ENCODE data around the gene TRRAP.

The TRRAP gene
- long read RNA-seq, partial matches to known transcripts = 19 of 24 reads
- long read RNA-seq, other reads (novel, unspliced or antisense) = 5 of 24 reads

DNA sequence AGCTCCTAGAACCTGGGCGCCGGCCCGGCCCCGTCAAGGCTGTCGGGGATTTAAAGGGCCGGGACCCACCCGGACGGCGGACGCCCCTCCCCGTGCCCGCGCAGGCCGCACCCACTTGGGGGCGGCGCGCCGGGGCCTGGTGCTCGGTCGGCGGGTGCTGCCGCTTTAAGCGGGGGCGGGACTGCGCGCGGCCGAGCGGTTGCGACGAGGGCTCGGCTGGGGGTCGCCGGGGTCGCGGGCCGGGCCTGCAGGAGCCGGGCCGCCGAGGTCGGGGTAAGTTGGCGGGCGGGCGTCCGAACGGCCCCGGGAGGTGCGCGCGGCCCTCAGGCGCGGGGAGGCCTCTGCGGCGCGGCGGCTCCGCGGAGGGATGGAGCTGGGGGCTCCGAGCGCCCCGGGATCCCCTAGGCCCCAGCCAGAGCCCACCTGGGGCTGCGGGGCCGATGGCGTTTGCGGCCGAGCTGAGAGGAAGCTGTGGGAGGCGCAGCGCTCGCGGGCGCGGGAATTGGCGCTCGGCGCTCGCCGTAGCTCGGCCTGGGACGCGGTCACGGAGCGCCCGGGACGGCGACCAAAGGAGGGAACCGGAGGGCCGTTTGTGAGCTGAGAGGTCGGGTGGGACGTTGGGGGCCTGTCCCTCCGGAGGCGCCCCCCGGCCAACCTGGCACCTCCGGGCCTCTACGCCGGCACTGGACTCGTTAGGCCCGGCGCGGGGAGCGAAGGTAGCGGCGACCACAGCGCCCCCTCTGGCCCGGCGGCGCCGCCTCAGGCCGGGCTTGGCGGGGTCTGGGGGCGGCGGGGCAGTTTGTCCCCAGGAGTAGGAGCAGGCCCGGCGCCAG, at the start of gene TRRAP:
Gene TRRAP, plus strand, starts transcription at position 168 of the 833 bp plus-strand sequence. CDS start 2,619 bp downstream, outside the sequence.
- TF ChIP-seq POLR2AphosphoS5 (IDR thresholded peaks at IDR 0.05; ENCODE audit: low read depth) (peak; percentile 65), GABPA (IDR thresholded peaks at IDR 0.05; ENCODE audit: low read depth) (no peak), SPI1 (IDR thresholded peaks at IDR 0.05; ENCODE audit: borderline replicate concordance, low read depth) (peak; percentile 49; the same call in 1 of the 2 replicates)
- TF ChIP-seq, protein P1, sequence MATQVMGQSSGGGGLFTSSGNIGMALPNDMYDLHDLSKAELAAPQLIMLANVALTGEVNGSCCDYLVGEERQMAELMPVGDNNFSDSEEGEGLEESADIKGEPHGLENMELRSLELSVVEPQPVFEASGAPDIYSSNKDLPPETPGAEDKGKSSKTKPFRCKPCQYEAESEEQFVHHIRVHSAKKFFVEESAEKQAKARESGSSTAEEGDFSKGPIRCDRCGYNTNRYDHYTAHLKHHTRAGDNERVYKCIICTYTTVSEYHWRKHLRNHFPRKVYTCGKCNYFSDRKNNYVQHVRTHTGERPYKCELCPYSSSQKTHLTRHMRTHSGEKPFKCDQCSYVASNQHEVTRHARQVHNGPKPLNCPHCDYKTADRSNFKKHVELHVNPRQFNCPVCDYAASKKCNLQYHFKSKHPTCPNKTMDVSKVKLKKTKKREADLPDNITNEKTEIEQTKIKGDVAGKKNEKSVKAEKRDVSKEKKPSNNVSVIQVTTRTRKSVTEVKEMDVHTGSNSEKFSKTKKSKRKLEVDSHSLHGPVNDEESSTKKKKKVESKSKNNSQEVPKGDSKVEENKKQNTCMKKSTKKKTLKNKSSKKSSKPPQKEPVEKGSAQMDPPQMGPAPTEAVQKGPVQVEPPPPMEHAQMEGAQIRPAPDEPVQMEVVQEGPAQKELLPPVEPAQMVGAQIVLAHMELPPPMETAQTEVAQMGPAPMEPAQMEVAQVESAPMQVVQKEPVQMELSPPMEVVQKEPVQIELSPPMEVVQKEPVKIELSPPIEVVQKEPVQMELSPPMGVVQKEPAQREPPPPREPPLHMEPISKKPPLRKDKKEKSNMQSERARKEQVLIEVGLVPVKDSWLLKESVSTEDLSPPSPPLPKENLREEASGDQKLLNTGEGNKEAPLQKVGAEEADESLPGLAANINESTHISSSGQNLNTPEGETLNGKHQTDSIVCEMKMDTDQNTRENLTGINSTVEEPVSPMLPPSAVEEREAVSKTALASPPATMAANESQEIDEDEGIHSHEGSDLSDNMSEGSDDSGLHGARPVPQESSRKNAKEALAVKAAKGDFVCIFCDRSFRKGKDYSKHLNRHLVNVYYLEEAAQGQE (IDR thresholded peaks at IDR 0.05; ENCODE audit: insufficient replicate concordance, low read depth) = peak; percentile 9
- TF ChIP-seq, protein P2, sequence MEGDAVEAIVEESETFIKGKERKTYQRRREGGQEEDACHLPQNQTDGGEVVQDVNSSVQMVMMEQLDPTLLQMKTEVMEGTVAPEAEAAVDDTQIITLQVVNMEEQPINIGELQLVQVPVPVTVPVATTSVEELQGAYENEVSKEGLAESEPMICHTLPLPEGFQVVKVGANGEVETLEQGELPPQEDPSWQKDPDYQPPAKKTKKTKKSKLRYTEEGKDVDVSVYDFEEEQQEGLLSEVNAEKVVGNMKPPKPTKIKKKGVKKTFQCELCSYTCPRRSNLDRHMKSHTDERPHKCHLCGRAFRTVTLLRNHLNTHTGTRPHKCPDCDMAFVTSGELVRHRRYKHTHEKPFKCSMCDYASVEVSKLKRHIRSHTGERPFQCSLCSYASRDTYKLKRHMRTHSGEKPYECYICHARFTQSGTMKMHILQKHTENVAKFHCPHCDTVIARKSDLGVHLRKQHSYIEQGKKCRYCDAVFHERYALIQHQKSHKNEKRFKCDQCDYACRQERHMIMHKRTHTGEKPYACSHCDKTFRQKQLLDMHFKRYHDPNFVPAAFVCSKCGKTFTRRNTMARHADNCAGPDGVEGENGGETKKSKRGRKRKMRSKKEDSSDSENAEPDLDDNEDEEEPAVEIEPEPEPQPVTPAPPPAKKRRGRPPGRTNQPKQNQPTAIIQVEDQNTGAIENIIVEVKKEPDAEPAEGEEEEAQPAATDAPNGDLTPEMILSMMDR (IDR thresholded peaks at IDR 0.05; ENCODE audit: insufficient read depth, low read length) = peak; percentile 46
- peak; percentile 61 to 63 for DNase-seq (ENCODE audit: low read depth in 1 of 2, low spot score in 1 of 2)
- peak within 1 kb of the TSS; percentile 96 for H3K27ac ChIP-seq (replicated peaks)
- peak within 1 kb of the TSS; percentile 97 for H3K4me3 ChIP-seq (replicated peaks; ENCODE audit: insufficient read depth, low read length)
- no peaks in the 10 kb centered on the region for H3K27me3 ChIP-seq (ENCODE audit: insufficient read depth, poor library complexity, severe bottlenecking)

DNA sequence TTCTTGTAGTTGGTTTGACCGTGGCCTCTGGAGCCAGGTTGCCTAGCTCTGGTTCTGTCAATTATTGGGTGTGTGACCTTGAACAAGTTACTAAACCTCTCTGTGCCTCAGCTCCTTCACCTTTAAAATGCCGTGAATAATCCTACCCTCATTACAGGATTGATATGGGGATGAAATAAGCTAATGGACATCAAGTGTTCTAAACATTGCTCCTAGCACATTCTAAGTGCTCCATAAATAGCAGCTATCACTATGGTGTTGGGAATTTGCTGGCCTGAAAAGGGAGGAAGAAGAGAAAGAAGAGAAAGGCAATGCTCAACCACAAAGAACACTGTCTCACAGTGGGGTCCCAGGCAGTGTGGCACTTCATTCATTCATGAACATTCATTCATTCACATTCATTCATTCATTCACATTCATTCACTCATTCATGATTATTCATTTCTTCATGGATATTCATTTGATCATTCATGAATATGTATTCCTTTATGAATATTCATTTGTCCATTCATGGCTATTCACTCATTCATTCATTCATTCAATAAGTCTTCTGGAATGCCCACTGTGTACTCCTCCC, 47.3 kb upstream of the TRRAP start:
- Histone ChIP-seq H3K27ac (replicated peaks) (no peak overlapping the region), H3K4me3 (replicated peaks; ENCODE audit: insufficient read depth, low read length) (no peak overlapping the region), H3K27me3 (ENCODE audit: insufficient read depth, poor library complexity, severe bottlenecking) (no peaks in the 10 kb centered on the region)
- TF ChIP-seq, protein P1 (IDR thresholded peaks at IDR 0.05; ENCODE audit: insufficient replicate concordance, low read depth) = no peak
- TF ChIP-seq, protein P2 (IDR thresholded peaks at IDR 0.05; ENCODE audit: insufficient read depth, low read length) = no peak
- TF ChIP-seq GABPA (IDR thresholded peaks at IDR 0.05; ENCODE audit: low read depth) (no peak), POLR2AphosphoS5 (IDR thresholded peaks at IDR 0.05; ENCODE audit: low read depth) (no peak), SPI1 (IDR thresholded peaks at IDR 0.05; ENCODE audit: borderline replicate concordance, low read depth) (no peak)
- DNase-seq (ENCODE audit: low read depth in 1 of 2, low spot score in 1 of 2) = no peak

GRCh38 chr7:98831641-98832221, 46.6 kb upstream of the TRRAP start:
- H3K27me3 ChIP-seq (ENCODE audit: insufficient read depth, poor library complexity, severe bottlenecking) = no peaks in the 10 kb centered on the region
- H3K27ac ChIP-seq (replicated peaks) = no peak overlapping the region
- TF ChIP-seq, protein P1 (IDR thresholded peaks at IDR 0.05; ENCODE audit: insufficient replicate concordance, low read depth) = no peak
- TF ChIP-seq, protein P2 (IDR thresholded peaks at IDR 0.05; ENCODE audit: insufficient read depth, low read length) = peak; percentile 2
- DNase-seq (ENCODE audit: low read depth in 1 of 2, low spot score in 1 of 2) = peak in 1 of 2 experiments; percentile 12
- no peak overlapping the region for H3K4me3 ChIP-seq (replicated peaks; ENCODE audit: insufficient read depth, low read length)
